Colonic mucosa (tissue), 4 donors: ENCODE data around the gene TRIM64. TPM values are rescaled to one million over a fixed set of nuclear protein-coding genes. Genes with fewer than 3 reads are reported as not detected.
"Not testable (repeated sequence)": the region's sequence is repeated elsewhere in the genome, so short reads cannot be mapped to it uniquely, and the experiment has no call there.

ENCODE experiments used
- DNase-seq: peaks from one replicate; pipeline ENCODE4 v3.0.0-alpha.2; 2020
- H3K27ac ChIP-seq: fragments of 200-600 bp; one replicate; pipeline ENCODE4 v1.8.0; 2021
- H3K27me3 ChIP-seq: fragments of 200-600 bp; one replicate; pipeline ENCODE4 v1.8.0; 2021
- H3K36me3 ChIP-seq: fragments of 200-600 bp; one replicate; pipeline ENCODE4 v1.8.0; 2021
- H3K4me1 ChIP-seq: fragments of 200-600 bp; one replicate; pipeline ENCODE4 v1.8.0; 2021; ENCODE audit warnings: mild to moderate bottlenecking
- H3K4me3 ChIP-seq: fragments of 200-600 bp; one replicate; pipeline ENCODE4 v1.8.0; 2021
- H3K9ac ChIP-seq, 2 donors: one replicate each; pipeline ENCODE4 v1.7.0; 2013; ENCODE audit warnings: control low read depth in 2 of 2, low read depth in 2 of 2, low read length in 2 of 2
- H3K9me3 ChIP-seq: fragments of 200-600 bp; one replicate; pipeline ENCODE4 v1.8.0; 2021
- CTCF ChIP-seq: fragments of 200-600 bp; IDR thresholded peaks from one replicate; pipeline ENCODE4 v1.8.0; 2022; ENCODE audit warnings: antibody characterized with exemption, mild to moderate bottlenecking
- intact Hi-C: fragments of 100-400 bp; cut with DNase I; formaldehyde crosslinking; loops from one replicate; pipeline ENCODE4 v1.14.1; 2022
- total RNA-seq, 2 donors: library from RNA; stranded (reverse); fragmentation: NEBNext Ultra II Directional in 1 of 2; extraction: Animal tissue kit (Norgen Biotek cat#: 25700) in 1 of 2; gene quantifications; one replicate each; pipeline ENCODE4 v1.2.1, GENCODE V29; 2021
- donor health status: healthy.
- donor health status: DM: no; HTN: no; CAD: no.
- donor health status: DM: no; HTN: no; CAD: no.

The TRIM64 gene
- total RNA-seq = not detected

GRCh38 chr11:89965737-89966136, at the start of gene TRIM64:
TSS of gene TRIM64 (plus strand) at chr11:89966037. CDS start at chr11:89968504, 2,467 bp downstream.
- H3K27ac ChIP-seq, H3K4me3 ChIP-seq, DNase-seq, H3K9me3 ChIP-seq, H3K4me1 ChIP-seq, H3K9ac ChIP-seq, H3K36me3 ChIP-seq, intact Hi-C loops, H3K27me3 ChIP-seq: not testable (repeated sequence)

GRCh38 chr11:89922195-89922660, 43.6 kb upstream of the TRIM64 start, which contains the start of gene TRIM49D1:
TSS of gene TRIM49D1 (minus strand) at chr11:89922245. CDS start at chr11:89917710, 4,535 bp downstream.
- intact Hi-C loops = no loop called here
- no peak for TF ChIP-seq CTCF
- Histone ChIP-seq H3K9me3 (no peaks in the 10 kb centered on the region), H3K27me3 (no peaks in the 10 kb centered on the region), H3K9ac (no peak within 1 kb of the TSS), H3K27ac (no peak within 1 kb of the TSS), H3K36me3 (no peaks in the 10 kb centered on the region), H3K4me3 (no peak within 1 kb of the TSS), H3K4me1 (no peaks in the 10 kb centered on the region)
- DNase-seq = no peak

GRCh38 chr11:89923764-89924163, 42.1 kb upstream of the TRIM64 start, which contains the start of gene TRIM49D2:
TSS of gene TRIM49D2 (plus strand) at chr11:89924064. CDS start at chr11:89926762, 2,698 bp downstream.
- intact Hi-C loops, DNase-seq, H3K36me3 ChIP-seq, H3K9ac ChIP-seq, H3K27me3 ChIP-seq, H3K9me3 ChIP-seq, H3K27ac ChIP-seq, H3K4me3 ChIP-seq, H3K4me1 ChIP-seq: not testable (repeated sequence)

- H3K36me3 ChIP-seq, H3K9me3 ChIP-seq, H3K27ac ChIP-seq, H3K4me3 ChIP-seq, H3K9ac ChIP-seq, intact Hi-C loops, H3K27me3 ChIP-seq, H3K4me1 ChIP-seq, DNase-seq: not testable (repeated sequence)
These were observed 5.0 kb upstream of the TRIM64 start for GRCh38 chr11:89960833-89961232.

Other genes with a start within 250 kb of the TRIM64 start
- gene TRIM49, start 157.5 kb upstream of the TRIM64 start, total RNA-seq = not detected
- not detected for gene TRIM64B, start 87.5 kb upstream of the TRIM64 start, total RNA-seq
- not detected for gene TRIM49D1, start 43.8 kb upstream of the TRIM64 start, total RNA-seq
- not detected for gene TRIM49D2, start 42.0 kb upstream of the TRIM64 start, total RNA-seq
- not detected for gene TRIM49C, start 65.1 kb downstream of the TRIM64 start, total RNA-seq
- gene UBTFL1, start 119.9 kb downstream of the TRIM64 start, total RNA-seq = not detected
- under 1 TPM; 0.25 to 0.61 TPM for gene NAALAD2, start 168.6 kb downstream of the TRIM64 start, total RNA-seq